Activated CD8-positive, alpha-beta T cell treated with anti-CD3 and anti-CD28 coated beads for 36 hours (primary cell): ENCODE data around the gene KLRG1. TPM values are rescaled to one million over a fixed set of nuclear protein-coding genes. Genes with fewer than 3 reads are reported as not detected.

ENCODE experiments used
- ATAC-seq: fragments of 200-7000 bp; cut with Tn5 transposase; one replicate; pipeline ENCODE4 v1.10.0; 2021; ENCODE audit warnings: mild to moderate bottlenecking, moderate library complexity
- CTCF ChIA-PET: fragments of 350-600 bp; sonication (Branson Sonifier 250); formaldehyde crosslinking; loops from one replicate; lab custom pipeline; 2021; ENCODE audit warnings: antibody characterized with exemption; lab: Charles Lee
- POLR2A ChIA-PET: fragments of 350-600 bp; sonication (Branson Sonifier 250); formaldehyde crosslinking; loops from one replicate; lab custom pipeline; 2021; ENCODE audit warnings: antibody characterized with exemption; lab: Charles Lee
- DNase-seq: peaks from one replicate; pipeline ENCODE4 v3.0.0-alpha.2; 2020
- H3K27ac Mint-ChIP-seq: one replicate; pipeline ENCODE4 v1.8.0; 2021; ENCODE audit warnings: mild to moderate bottlenecking, mixed read lengths
- H3K27me3 Mint-ChIP-seq: one replicate; pipeline ENCODE4 v1.8.0; 2021; ENCODE audit warnings: mixed read lengths
- H3K36me3 Mint-ChIP-seq: one replicate; pipeline ENCODE4 v1.8.0; 2021; ENCODE audit warnings: low read depth, mixed read lengths
- H3K4me1 Mint-ChIP-seq: one replicate; pipeline ENCODE4 v1.8.0; 2021; ENCODE audit warnings: low read depth, mixed read lengths
- H3K4me3 Mint-ChIP-seq: one replicate; pipeline ENCODE4 v1.8.0; 2021; ENCODE audit warnings: mild to moderate bottlenecking, moderate library complexity, mixed read lengths
- H3K9me3 Mint-ChIP-seq: one replicate; pipeline ENCODE4 v1.8.0; 2021; ENCODE audit warnings: mixed read lengths
- intact Hi-C: fragments of 100-400 bp; cut with micrococcal nuclease; formaldehyde crosslinking; loops from one replicate; pipeline ENCODE4 v1.10.0; 2022
- total RNA-seq, 2 experiments: library from RNA; stranded (reverse); gene quantifications; one replicate each; pipeline ENCODE4 v1.2.3, GENCODE V29; 2021
- TF ChIP-seq, protein P1 (sequence below): fragments of 200-600 bp; IDR thresholded peaks from one replicate; pipeline ENCODE4 v1.8.0; 2022; ENCODE audit warnings: antibody characterized with exemption, mild to moderate bottlenecking

Gene KLRG1
- total RNA-seq, 2 experiments from 2014 or later = 6.6 to 10.1 TPM

DNA sequence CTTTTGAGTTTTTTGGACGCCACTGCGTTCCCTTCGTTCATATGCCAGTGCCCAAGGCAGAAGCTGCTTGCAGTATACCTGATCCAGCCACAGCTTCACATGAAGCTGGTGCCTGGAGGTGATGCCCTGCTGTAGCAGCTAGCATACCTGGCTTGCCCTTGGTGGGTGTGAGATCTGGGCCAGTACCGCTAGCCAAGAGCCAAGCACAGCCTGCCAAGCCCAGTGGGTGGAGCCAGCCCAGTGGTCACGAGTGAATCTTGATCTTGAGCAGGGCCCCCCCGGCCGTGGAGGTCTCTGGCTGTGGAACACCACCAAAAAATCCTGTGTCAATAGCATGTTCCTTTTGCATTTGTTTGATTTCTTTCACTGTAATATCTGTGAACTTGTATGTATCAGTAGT lies 32.6 kb upstream of the KLRG1 start:
- ChIA-PET POLR2A (no interaction called here), CTCF (no interaction called here)
- intact Hi-C loops = no loop called here
- Mint-ChIP-seq H3K27ac (peak overlapping the region; percentile 73), H3K4me3 (no peak overlapping the region), H3K9me3 (peaks cover 23% of the 10 kb centered on the region), H3K27me3 (no peaks in the 10 kb centered on the region), H3K36me3 (peaks cover 47% of the 10 kb centered on the region), H3K4me1 (peaks cover 75% of the 10 kb centered on the region)
- DNase-seq (no peak), ATAC-seq (no peak)
- TF ChIP-seq, protein P1, sequence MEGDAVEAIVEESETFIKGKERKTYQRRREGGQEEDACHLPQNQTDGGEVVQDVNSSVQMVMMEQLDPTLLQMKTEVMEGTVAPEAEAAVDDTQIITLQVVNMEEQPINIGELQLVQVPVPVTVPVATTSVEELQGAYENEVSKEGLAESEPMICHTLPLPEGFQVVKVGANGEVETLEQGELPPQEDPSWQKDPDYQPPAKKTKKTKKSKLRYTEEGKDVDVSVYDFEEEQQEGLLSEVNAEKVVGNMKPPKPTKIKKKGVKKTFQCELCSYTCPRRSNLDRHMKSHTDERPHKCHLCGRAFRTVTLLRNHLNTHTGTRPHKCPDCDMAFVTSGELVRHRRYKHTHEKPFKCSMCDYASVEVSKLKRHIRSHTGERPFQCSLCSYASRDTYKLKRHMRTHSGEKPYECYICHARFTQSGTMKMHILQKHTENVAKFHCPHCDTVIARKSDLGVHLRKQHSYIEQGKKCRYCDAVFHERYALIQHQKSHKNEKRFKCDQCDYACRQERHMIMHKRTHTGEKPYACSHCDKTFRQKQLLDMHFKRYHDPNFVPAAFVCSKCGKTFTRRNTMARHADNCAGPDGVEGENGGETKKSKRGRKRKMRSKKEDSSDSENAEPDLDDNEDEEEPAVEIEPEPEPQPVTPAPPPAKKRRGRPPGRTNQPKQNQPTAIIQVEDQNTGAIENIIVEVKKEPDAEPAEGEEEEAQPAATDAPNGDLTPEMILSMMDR = no peak

DNA sequence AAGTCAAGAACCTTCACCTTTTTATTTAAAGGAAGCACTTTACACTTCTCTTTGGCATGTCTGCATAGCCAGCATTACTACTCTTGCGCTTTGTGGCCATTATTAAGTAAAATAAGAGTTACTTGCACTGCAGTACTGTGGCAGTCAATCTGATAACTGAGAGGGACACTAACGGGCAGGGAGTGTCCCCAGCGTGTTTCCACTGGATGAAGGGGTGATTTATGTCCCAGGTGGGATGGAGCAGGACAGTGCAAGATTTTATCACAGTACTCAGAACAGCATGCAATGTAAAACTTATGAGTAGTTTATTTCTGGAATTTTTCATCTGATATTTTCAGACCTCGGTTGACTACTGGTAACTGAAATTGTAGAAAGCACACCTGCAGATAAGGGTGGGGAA lies 31.8 kb upstream of the KLRG1 start:
- Mint-ChIP-seq H3K27ac (peak overlapping the region; percentile 73), H3K27me3 (no peaks in the 10 kb centered on the region), H3K36me3 (peaks cover 44% of the 10 kb centered on the region), H3K9me3 (peaks cover 22% of the 10 kb centered on the region), H3K4me3 (no peak overlapping the region), H3K4me1 (peaks cover 68% of the 10 kb centered on the region)
- ChIA-PET CTCF (interaction anchor here (1.6 to 1.8 kb wide), 2 partner anchors 84 to 92 kb away, joined by 5 to 7 read pairs; no protein-coding TSS in a partner anchor), POLR2A (interaction anchor here (0.7 to 1.2 kb wide), 2 partner anchors 9 to 70 kb away, joined by 3 read pairs; partner anchors contain the start of gene M6PR)
- intact Hi-C loops = no loop called here
- no peak for DNase-seq
- TF ChIP-seq, protein P1 = no peak
- no peak for ATAC-seq

DNA sequence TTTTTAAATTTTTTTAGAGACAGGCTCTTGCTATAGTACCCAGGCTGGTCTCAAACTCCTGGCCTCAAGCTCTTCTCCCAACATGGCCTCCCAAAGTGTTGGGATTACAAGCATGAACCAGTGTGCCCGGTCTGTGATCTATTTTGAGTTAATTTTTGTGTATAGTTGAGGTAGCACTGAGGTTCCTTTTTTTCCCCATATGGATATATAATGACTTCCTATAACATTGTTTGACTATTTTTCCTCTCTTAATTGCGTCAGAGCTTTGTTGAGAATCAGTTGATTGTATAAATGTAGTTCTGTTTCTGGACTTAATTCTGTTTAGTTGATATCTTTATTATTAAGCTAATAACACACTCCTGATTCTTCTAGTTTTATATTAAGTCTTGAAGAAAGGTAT lies 31.3 kb upstream of the KLRG1 start:
- H3K36me3 Mint-ChIP-seq = peaks cover 44% of the 10 kb centered on the region
- ChIA-PET POLR2A (interaction anchor here (0.7 to 1.2 kb wide), 3 partner anchors 9 to 81 kb away, joined by 3 read pairs; partner anchors contain the start of gene M6PR), CTCF (interaction anchor here (1.6 to 1.8 kb wide), 2 partner anchors 84 to 91 kb away, joined by 5 to 7 read pairs; no protein-coding TSS in a partner anchor)
- no peak overlapping the region for H3K27ac Mint-ChIP-seq
- H3K4me3 Mint-ChIP-seq = no peak overlapping the region
- H3K27me3 Mint-ChIP-seq = no peaks in the 10 kb centered on the region
- peaks cover 63% of the 10 kb centered on the region for H3K4me1 Mint-ChIP-seq
- intact Hi-C loops = no loop called here
- DNase-seq (no peak), ATAC-seq (no peak)
- TF ChIP-seq, protein P1 = no peak
- peaks cover 17% of the 10 kb centered on the region for H3K9me3 Mint-ChIP-seq

DNA sequence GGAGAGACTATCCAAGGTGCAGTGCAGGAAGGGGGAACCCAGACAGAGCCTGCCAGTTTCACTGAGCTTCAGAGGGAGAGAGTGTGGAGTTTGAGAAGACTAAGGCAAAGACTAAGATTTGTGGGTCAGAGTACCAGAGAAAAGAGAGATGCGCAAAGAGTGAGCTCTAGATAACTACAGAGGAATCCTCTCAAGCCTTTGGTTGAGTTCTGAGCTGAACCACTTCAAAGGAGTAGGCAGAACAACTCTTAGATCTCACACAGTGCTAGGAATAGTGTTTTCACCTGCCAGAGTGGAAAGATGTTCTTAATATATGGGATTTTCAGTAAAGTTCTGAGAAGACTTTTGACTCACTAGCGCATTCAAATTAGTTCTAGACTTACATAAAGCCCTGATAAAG lies 29.2 kb upstream of the KLRG1 start:
- intact Hi-C loops = no loop called here
- Mint-ChIP-seq H3K4me3 (no peak overlapping the region), H3K9me3 (peaks cover 15% of the 10 kb centered on the region), H3K27me3 (no peaks in the 10 kb centered on the region), H3K27ac (peak overlapping the region; percentile 2), H3K4me1 (peaks cover 52% of the 10 kb centered on the region), H3K36me3 (peaks cover 34% of the 10 kb centered on the region)
- CTCF ChIA-PET = interaction anchor here (3.8 to 5.1 kb wide), 2 partner anchors 10 to 79 kb away, joined by 13 to 34 read pairs; partner anchors contain the start of gene M6PR
- POLR2A ChIA-PET = interaction anchor here (1.4 to 1.5 kb wide), 2 partner anchors 9 to 11 kb away, joined by 3 to 4 read pairs; partner anchors contain the start of gene M6PR
- TF ChIP-seq, protein P1 = no peak
- DNase-seq (no peak), ATAC-seq (peak; percentile 80)

DNA sequence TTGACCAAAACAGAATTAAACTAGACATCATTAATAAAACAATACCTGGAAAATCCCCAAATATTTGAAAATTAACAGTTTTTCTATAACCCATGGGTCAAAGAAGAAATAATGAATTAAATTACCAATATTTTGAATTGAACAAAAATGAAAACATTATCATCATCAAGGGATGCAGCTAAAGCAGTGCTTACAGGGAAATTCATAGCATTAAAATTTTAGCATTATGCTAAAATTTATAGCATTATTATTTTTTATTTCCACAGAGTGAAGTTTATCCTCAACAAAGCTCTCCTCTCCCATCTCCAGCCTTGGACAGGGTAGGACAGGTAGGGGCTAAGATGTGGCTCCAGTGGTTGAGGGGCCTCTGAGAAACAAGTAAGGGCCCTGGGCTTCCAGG lies 20.6 kb upstream of the KLRG1 start:
- TF ChIP-seq, protein P1 = no peak
- H3K4me1 Mint-ChIP-seq = peaks cover 14% of the 10 kb centered on the region
- no peak overlapping the region for H3K4me3 Mint-ChIP-seq

More for the DNA sequence above, 20.6 kb upstream of the KLRG1 start:
- Mint-ChIP-seq H3K9me3 (peaks cover 27% of the 10 kb centered on the region), H3K27ac (no peak overlapping the region), H3K36me3 (peaks cover 14% of the 10 kb centered on the region), H3K27me3 (no peaks in the 10 kb centered on the region)
- no peak for DNase-seq
- POLR2A ChIA-PET = no interaction called here
- CTCF ChIA-PET = interaction anchor here (1.2 kb wide), 1 partner anchor 96 kb away, joined by 3 read pairs; no protein-coding TSS in a partner anchor
- ATAC-seq = no peak
- intact Hi-C loops = no loop called here
